Cerebellar nuclear complex (tissue), 1 donor: ENCODE measurements around the gene CDC42.

Source experiments
- DNase-seq, 2 experiments: peaks; one replicate each; lab custom pipeline; 2025; lab: John Stamatoyannopoulos, UW

The CDC42 gene

GRCh38 chr1:22108339-22109105 is 56.0 kb downstream of the CDC42 start:
- DNase-seq: no peak

GRCh38 chr1:22110016-22110415 is 57.5 kb downstream of the CDC42 start:
- DNase-seq: no peak

- no peak for DNase-seq
Observed at GRCh38 chr1:22111115-22111514, 58.6 kb downstream of the CDC42 start.

GRCh38 chr1:22111620-22112019 is 59.1 kb downstream of the CDC42 start:
- no peak for DNase-seq

GRCh38 chr1:22112554-22112953 is 60.0 kb downstream of the CDC42 start:
- DNase-seq: no peak

GRCh38 chr1:22114083-22115012 is 61.8 kb downstream of the CDC42 start:
- no peak for DNase-seq

- DNase-seq: no peak
Observed at GRCh38 chr1:22115286-22115685, 62.8 kb downstream of the CDC42 start.

- no peak for DNase-seq
Observed at GRCh38 chr1:22117238-22117637, 64.7 kb downstream of the CDC42 start.

GRCh38 chr1:22117851-22118250 is 65.3 kb downstream of the CDC42 start:
- DNase-seq: no peak

GRCh38 chr1:22118291-22118992 is 65.9 kb downstream of the CDC42 start:
- DNase-seq: no peak

- DNase-seq: no peak
Observed at GRCh38 chr1:22119626-22120468, 67.3 kb downstream of the CDC42 start.

- no peak for DNase-seq
Observed at GRCh38 chr1:22120469-22120790, 67.9 kb downstream of the CDC42 start.

- no peak for DNase-seq
Observed at GRCh38 chr1:22121421-22121911, 69.0 kb downstream of the CDC42 start.

GRCh38 chr1:22122273-22123070 is 70.0 kb downstream of the CDC42 start:
- DNase-seq: no peak

- no peak for DNase-seq
Observed at GRCh38 chr1:22123071-22123390, 70.5 kb downstream of the CDC42 start.

GRCh38 chr1:22123901-22124404 is 71.4 kb downstream of the CDC42 start:
- DNase-seq: no peak

GRCh38 chr1:22124592-22125229 is 72.2 kb downstream of the CDC42 start:
- DNase-seq: no peak

GRCh38 chr1:22126531-22126930 is 74.0 kb downstream of the CDC42 start:
- DNase-seq: no peak

GRCh38 chr1:22127248-22127647 is 74.7 kb downstream of the CDC42 start:
- DNase-seq: no peak

- no peak for DNase-seq
Observed at GRCh38 chr1:22127731-22128130, 75.2 kb downstream of the CDC42 start.
